HG03521 (cell line): ENCODE measurements around the gene SLPI.

Experiments used
- ATAC-seq: cut with Tn5 transposase; IDR thresholded peaks from one replicate; pipeline ENCODE4 v1.9.1; 2021; ENCODE audit warnings: mild to moderate bottlenecking, moderate library complexity; ENCODE audit not compliant: unreplicated experiment

Gene SLPI

GRCh38 chr20:45254383-45255262 is at the start of gene SLPI:
SLPI (minus strand) TSS chr20:45254564; CDS start chr20:45254543, 21 bp downstream.
- no peak for ATAC-seq

GRCh38 chr20:45303586-45304463 is 49.5 kb upstream of the SLPI start:
- ATAC-seq, result no peak

GRCh38 chr20:45301824-45302271 is 47.5 kb upstream of the SLPI start:
- no peak for ATAC-seq

GRCh38 chr20:45300961-45301360 is 46.6 kb upstream of the SLPI start:
- ATAC-seq, result no peak

GRCh38 chr20:45299786-45300185 is 45.4 kb upstream of the SLPI start:
- no peak for ATAC-seq

- no peak for ATAC-seq
These were observed 43.6 kb upstream of the SLPI start for GRCh38 chr20:45297786-45298497.

- ATAC-seq, result no peak
These were observed 40.3 kb upstream of the SLPI start for GRCh38 chr20:45294659-45295058.

- ATAC-seq, result no peak
These were observed 39.6 kb upstream of the SLPI start for GRCh38 chr20:45294003-45294368.

- ATAC-seq, result peak; percentile 71
These were observed 39.0 kb upstream of the SLPI start for GRCh38 chr20:45293041-45294002.

GRCh38 chr20:45292343-45292742 is 38.0 kb upstream of the SLPI start:
- no peak for ATAC-seq

- no peak for ATAC-seq
These were observed 37.2 kb upstream of the SLPI start for GRCh38 chr20:45291526-45291925.

- no peak for ATAC-seq
These were observed 36.5 kb upstream of the SLPI start for GRCh38 chr20:45290677-45291355.

GRCh38 chr20:45289942-45290676 is 35.7 kb upstream of the SLPI start:
- no peak for ATAC-seq

- ATAC-seq, result no peak
These were observed 34.5 kb upstream of the SLPI start for GRCh38 chr20:45288860-45289259.

GRCh38 chr20:45288376-45288775 is 34.0 kb upstream of the SLPI start:
- ATAC-seq, result no peak

GRCh38 chr20:45283551-45284057 is 29.2 kb upstream of the SLPI start:
- ATAC-seq, result no peak

GRCh38 chr20:45282700-45283550 is 28.6 kb upstream of the SLPI start:
- ATAC-seq, result no peak

GRCh38 chr20:45279992-45280391 is 25.6 kb upstream of the SLPI start:
- ATAC-seq, result no peak
